Activated CD4-positive, alpha-beta T cell treated with anti-CD3 and anti-CD28 coated beads, Interleukin-2, amount 10 ng/mL, durations not matched to agents 24 days and 14 days (primary cell): ENCODE data around the gene PRDX6. TPM values are rescaled to one million over a fixed set of nuclear protein-coding genes. Genes with fewer than 3 reads are reported as not detected.
"Not testable (repeated sequence)": the region's sequence is repeated elsewhere in the genome, so short reads cannot be mapped to it uniquely, and the experiment has no call there.

Experiments
- DNase-seq: peaks from one replicate; pipeline ENCODE4 v3.0.0; 2022
- H3K27ac Mint-ChIP-seq: one replicate; pipeline ENCODE4 v1.8.0; 2022; ENCODE audit warnings: mild to moderate bottlenecking, mixed read lengths
- H3K27me3 Mint-ChIP-seq: one replicate; pipeline ENCODE4 v1.8.0; 2022; ENCODE audit warnings: mixed read lengths
- H3K36me3 Mint-ChIP-seq: one replicate; pipeline ENCODE4 v1.8.0; 2022; ENCODE audit warnings: low read depth, mild to moderate bottlenecking, mixed read lengths
- H3K4me1 Mint-ChIP-seq: one replicate; pipeline ENCODE4 v1.8.0; 2021; ENCODE audit warnings: mixed read lengths
- H3K4me3 Mint-ChIP-seq: one replicate; pipeline ENCODE4 v1.8.0; 2022; ENCODE audit warnings: mild to moderate bottlenecking, moderate library complexity, mixed read lengths
- H3K9me3 Mint-ChIP-seq: one replicate; pipeline ENCODE4 v1.8.0; 2021; ENCODE audit warnings: mixed read lengths
- intact Hi-C: fragments of 100-400 bp; cut with micrococcal nuclease; formaldehyde crosslinking; loops from one replicate; pipeline ENCODE4 v1.15.1; 2023
- total RNA-seq: library from RNA; stranded (reverse); gene quantifications from 2 replicates; pipeline ENCODE4 v1.2.3, GENCODE V29; 2022

PRDX6 gene
- total RNA-seq, 1 donor from 2014 or later = 131 TPM

- H3K36me3 Mint-ChIP-seq = peaks cover 16% of the 10 kb centered on the region
- H3K9me3 Mint-ChIP-seq, H3K27ac Mint-ChIP-seq, H3K4me3 Mint-ChIP-seq, H3K4me1 Mint-ChIP-seq, intact Hi-C loops, H3K27me3 Mint-ChIP-seq, DNase-seq: not testable (repeated sequence)
Observed at GRCh38 chr1:173493125-173493524, 16.0 kb downstream of the PRDX6 start.

GRCh38 chr1:173495609-173496267, 18.6 kb downstream of the PRDX6 start:
- Mint-ChIP-seq H3K4me1 (no peaks in the 10 kb centered on the region), H3K9me3 (peaks cover 11% of the 10 kb centered on the region), H3K36me3 (no peaks in the 10 kb centered on the region), H3K27me3 (no peaks in the 10 kb centered on the region), H3K27ac (no peak overlapping the region), H3K4me3 (no peak overlapping the region)
- intact Hi-C loops = no loop called here
- no peak for DNase-seq

GRCh38 chr1:173496757-173497320, 19.7 kb downstream of the PRDX6 start:
- Mint-ChIP-seq H3K27ac (no peak overlapping the region), H3K9me3 (peaks cover 11% of the 10 kb centered on the region), H3K4me3 (no peak overlapping the region), H3K4me1 (no peaks in the 10 kb centered on the region), H3K36me3 (no peaks in the 10 kb centered on the region), H3K27me3 (peaks cover 2% of the 10 kb centered on the region)
- intact Hi-C loops = no loop called here
- DNase-seq = no peak

- Mint-ChIP-seq H3K4me3 (no peak overlapping the region), H3K27ac (no peak overlapping the region), H3K27me3 (peaks cover 3% of the 10 kb centered on the region), H3K9me3 (peaks cover 7% of the 10 kb centered on the region), H3K36me3 (no peaks in the 10 kb centered on the region), H3K4me1 (no peaks in the 10 kb centered on the region)
- intact Hi-C loops = no loop called here
- DNase-seq = no peak
Observed at GRCh38 chr1:173499729-173500128, 22.6 kb downstream of the PRDX6 start.

- Mint-ChIP-seq H3K4me3 (no peak overlapping the region), H3K9me3 (peaks cover 3% of the 10 kb centered on the region), H3K36me3 (no peaks in the 10 kb centered on the region), H3K4me1 (no peaks in the 10 kb centered on the region), H3K27me3 (peaks cover 5% of the 10 kb centered on the region), H3K27ac (no peak overlapping the region)
- no peak for DNase-seq
- intact Hi-C loops = no loop called here
Observed at GRCh38 chr1:173502104-173502503, 25.0 kb downstream of the PRDX6 start.

- DNase-seq = no peak
- Mint-ChIP-seq H3K27ac (no peak overlapping the region), H3K36me3 (no peaks in the 10 kb centered on the region), H3K9me3 (peaks cover 3% of the 10 kb centered on the region), H3K4me3 (no peak overlapping the region), H3K27me3 (peaks cover 5% of the 10 kb centered on the region), H3K4me1 (no peaks in the 10 kb centered on the region)
- intact Hi-C loops = no loop called here
Observed at GRCh38 chr1:173503391-173503790, 26.3 kb downstream of the PRDX6 start.

GRCh38 chr1:173504268-173504667, 27.1 kb downstream of the PRDX6 start:
- intact Hi-C loops = no loop called here
- Mint-ChIP-seq H3K4me3 (no peak overlapping the region), H3K27ac (no peak overlapping the region), H3K27me3 (peaks cover 5% of the 10 kb centered on the region), H3K4me1 (no peaks in the 10 kb centered on the region), H3K36me3 (no peaks in the 10 kb centered on the region), H3K9me3 (peaks cover 3% of the 10 kb centered on the region)
- no peak for DNase-seq

GRCh38 chr1:173505391-173505790, 28.3 kb downstream of the PRDX6 start:
- H3K27me3 Mint-ChIP-seq = peaks cover 5% of the 10 kb centered on the region
- no peaks in the 10 kb centered on the region for H3K36me3 Mint-ChIP-seq
- no peak overlapping the region for H3K4me3 Mint-ChIP-seq
- H3K27ac Mint-ChIP-seq = no peak overlapping the region
- intact Hi-C loops = no loop called here
- DNase-seq = no peak
- H3K4me1 Mint-ChIP-seq = no peaks in the 10 kb centered on the region
- H3K9me3 Mint-ChIP-seq = no peaks in the 10 kb centered on the region

- intact Hi-C loops = no loop called here
- Mint-ChIP-seq H3K4me3 (no peak overlapping the region), H3K4me1 (no peaks in the 10 kb centered on the region), H3K27me3 (peaks cover 3% of the 10 kb centered on the region), H3K36me3 (no peaks in the 10 kb centered on the region), H3K27ac (no peak overlapping the region), H3K9me3 (no peaks in the 10 kb centered on the region)
- no peak for DNase-seq
Observed at GRCh38 chr1:173506437-173506836, 29.3 kb downstream of the PRDX6 start.

GRCh38 chr1:173507205-173507846, 30.2 kb downstream of the PRDX6 start:
- Mint-ChIP-seq H3K27me3 (peaks cover 3% of the 10 kb centered on the region), H3K4me1 (no peaks in the 10 kb centered on the region), H3K36me3 (no peaks in the 10 kb centered on the region), H3K4me3 (no peak overlapping the region), H3K27ac (no peak overlapping the region), H3K9me3 (no peaks in the 10 kb centered on the region)
- intact Hi-C loops = no loop called here
- DNase-seq = no peak

- H3K4me1 Mint-ChIP-seq = no peaks in the 10 kb centered on the region
- peaks cover 3% of the 10 kb centered on the region for H3K27me3 Mint-ChIP-seq
- no peak overlapping the region for H3K27ac Mint-ChIP-seq
- DNase-seq = no peak
- no peaks in the 10 kb centered on the region for H3K9me3 Mint-ChIP-seq
- H3K36me3 Mint-ChIP-seq = no peaks in the 10 kb centered on the region
- intact Hi-C loops = no loop called here
- H3K4me3 Mint-ChIP-seq = no peak overlapping the region
Observed at GRCh38 chr1:173507847-173508209, 30.7 kb downstream of the PRDX6 start.

GRCh38 chr1:173508541-173508940, 31.4 kb downstream of the PRDX6 start:
- H3K4me1 Mint-ChIP-seq = no peaks in the 10 kb centered on the region
- H3K36me3 Mint-ChIP-seq = no peaks in the 10 kb centered on the region
- peaks cover 3% of the 10 kb centered on the region for H3K9me3 Mint-ChIP-seq
- intact Hi-C loops = no loop called here
- no peak overlapping the region for H3K27ac Mint-ChIP-seq
- H3K27me3 Mint-ChIP-seq = peaks cover 4% of the 10 kb centered on the region
- no peak overlapping the region for H3K4me3 Mint-ChIP-seq
- no peak for DNase-seq

GRCh38 chr1:173509797-173510196, 32.7 kb downstream of the PRDX6 start:
- no peak for DNase-seq
- peaks cover 9% of the 10 kb centered on the region for H3K27me3 Mint-ChIP-seq
- no peak overlapping the region for H3K4me3 Mint-ChIP-seq
- intact Hi-C loops = no loop called here
- H3K36me3 Mint-ChIP-seq = no peaks in the 10 kb centered on the region
- no peak overlapping the region for H3K27ac Mint-ChIP-seq
- peaks cover 9% of the 10 kb centered on the region for H3K9me3 Mint-ChIP-seq
- no peaks in the 10 kb centered on the region for H3K4me1 Mint-ChIP-seq

GRCh38 chr1:173514503-173514902, 37.4 kb downstream of the PRDX6 start:
- H3K36me3 Mint-ChIP-seq, H3K4me3 Mint-ChIP-seq, DNase-seq, H3K27ac Mint-ChIP-seq, intact Hi-C loops, H3K4me1 Mint-ChIP-seq: not testable (repeated sequence)
- Mint-ChIP-seq H3K27me3 (peaks cover 13% of the 10 kb centered on the region), H3K9me3 (peaks cover 16% of the 10 kb centered on the region)
